ENCODE measurements around the gene ZNF474. TPM values are rescaled to one million over a fixed set of nuclear protein-coding genes. Genes with fewer than 3 reads are reported as not detected.

ZNF474 gene
- total RNA-seq, 1 experiment from 2014 or later: not detected

- no peak overlapping the region for H3K4me3 ChIP-seq (ENCODE audit: insufficient read depth, low read depth, low read length)
- no peak for DNase-seq
- no peaks in the 10 kb centered on the region for H3K27me3 ChIP-seq (ENCODE audit: control insufficient read depth, insufficient read depth, low read length)
- H3K36me3 ChIP-seq (replicated peaks; ENCODE audit: control insufficient read depth, insufficient read depth, low read length): no peaks in the 10 kb centered on the region
Measured at GRCh38 chr5:122130152-122130551, 806 bp downstream of the ZNF474 start.

- DNase-seq: no peak
- H3K4me3 ChIP-seq (ENCODE audit: insufficient read depth, low read depth, low read length): no peak overlapping the region
Measured at GRCh38 chr5:122137702-122138101, 8.4 kb downstream of the ZNF474 start.

DNA sequence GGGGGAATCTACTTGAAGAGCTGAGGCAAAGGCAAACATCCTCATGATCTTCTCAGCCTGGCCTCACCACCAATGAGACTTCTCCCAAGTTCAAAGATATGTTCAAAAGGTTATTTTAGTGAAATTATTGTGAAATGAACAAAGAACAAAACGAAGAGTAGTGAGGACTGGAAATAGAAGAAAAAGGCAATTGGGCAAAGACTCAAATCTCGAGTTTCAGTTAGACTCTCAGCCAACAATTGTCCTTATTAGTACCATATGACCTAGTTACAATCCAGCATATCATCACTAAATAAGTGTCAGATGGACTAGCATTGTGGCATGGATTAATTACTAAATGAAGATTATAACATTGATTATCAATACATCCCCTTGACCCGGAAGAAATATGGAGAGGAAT lies 9.0 kb downstream of the ZNF474 start:
- H3K36me3 ChIP-seq (replicated peaks; ENCODE audit: control insufficient read depth, insufficient read depth, low read length): no peaks in the 10 kb centered on the region
- H3K4me3 ChIP-seq (ENCODE audit: insufficient read depth, low read depth, low read length): no peak overlapping the region
- no peak for DNase-seq
- H3K27me3 ChIP-seq (ENCODE audit: control insufficient read depth, insufficient read depth, low read length): no peaks in the 10 kb centered on the region

More at GRCh38 chr5:122137702-122138101, 8.4 kb downstream of the ZNF474 start:
- H3K27me3 ChIP-seq (ENCODE audit: control insufficient read depth, insufficient read depth, low read length): no peaks in the 10 kb centered on the region
- no peaks in the 10 kb centered on the region for H3K36me3 ChIP-seq (replicated peaks; ENCODE audit: control insufficient read depth, insufficient read depth, low read length)

- DNase-seq: no peak
- H3K36me3 ChIP-seq (replicated peaks; ENCODE audit: control insufficient read depth, insufficient read depth, low read length): no peaks in the 10 kb centered on the region
- no peak overlapping the region for H3K4me3 ChIP-seq (ENCODE audit: insufficient read depth, low read depth, low read length)
- H3K27me3 ChIP-seq (ENCODE audit: control insufficient read depth, insufficient read depth, low read length): no peaks in the 10 kb centered on the region
Measured at GRCh38 chr5:122140900-122141299, 11.6 kb downstream of the ZNF474 start.

- Histone ChIP-seq H3K27me3 (ENCODE audit: control insufficient read depth, insufficient read depth, low read length) (no peaks in the 10 kb centered on the region), H3K36me3 (replicated peaks; ENCODE audit: control insufficient read depth, insufficient read depth, low read length) (no peaks in the 10 kb centered on the region), H3K4me3 (ENCODE audit: insufficient read depth, low read depth, low read length) (no peak overlapping the region)
- DNase-seq: no peak
Measured at GRCh38 chr5:122141751-122142150, 12.4 kb downstream of the ZNF474 start.

DNA sequence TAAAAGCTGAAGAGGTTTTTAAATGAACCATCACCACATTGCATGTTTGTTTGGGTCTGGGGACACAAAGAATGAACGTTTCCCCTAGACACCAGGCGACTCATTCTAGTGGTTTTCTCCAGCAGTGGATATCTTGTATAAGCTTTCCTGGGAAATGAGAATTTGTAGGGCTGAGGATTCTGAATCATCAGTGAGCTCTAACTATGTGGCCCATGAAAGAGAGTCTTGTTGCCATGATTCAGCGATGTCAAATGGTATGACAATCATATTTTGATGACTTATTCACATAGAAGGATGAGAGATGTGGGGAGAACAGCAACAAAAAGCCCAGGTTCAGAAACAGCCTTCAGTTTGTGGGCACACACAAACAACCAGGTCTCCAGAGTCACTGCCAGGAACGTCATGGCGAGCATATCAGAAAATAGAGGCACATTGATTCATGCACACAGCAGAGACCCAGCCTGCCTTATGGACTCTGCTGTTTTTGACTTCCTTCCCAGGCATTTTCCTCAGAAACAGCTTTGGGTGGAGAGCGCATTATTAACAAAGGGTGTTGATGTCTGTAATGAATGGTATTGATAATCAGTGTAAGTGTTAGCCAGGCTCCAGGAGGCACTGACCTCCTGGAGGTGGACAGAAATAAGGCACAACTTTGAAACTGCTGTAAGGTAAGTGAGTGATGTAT lies 13.3 kb downstream of the ZNF474 start:
- DNase-seq: no peak
- Histone ChIP-seq H3K36me3 (replicated peaks; ENCODE audit: control insufficient read depth, insufficient read depth, low read length) (no peaks in the 10 kb centered on the region), H3K4me3 (ENCODE audit: insufficient read depth, low read depth, low read length) (no peak overlapping the region), H3K27me3 (ENCODE audit: control insufficient read depth, insufficient read depth, low read length) (no peaks in the 10 kb centered on the region)

DNA sequence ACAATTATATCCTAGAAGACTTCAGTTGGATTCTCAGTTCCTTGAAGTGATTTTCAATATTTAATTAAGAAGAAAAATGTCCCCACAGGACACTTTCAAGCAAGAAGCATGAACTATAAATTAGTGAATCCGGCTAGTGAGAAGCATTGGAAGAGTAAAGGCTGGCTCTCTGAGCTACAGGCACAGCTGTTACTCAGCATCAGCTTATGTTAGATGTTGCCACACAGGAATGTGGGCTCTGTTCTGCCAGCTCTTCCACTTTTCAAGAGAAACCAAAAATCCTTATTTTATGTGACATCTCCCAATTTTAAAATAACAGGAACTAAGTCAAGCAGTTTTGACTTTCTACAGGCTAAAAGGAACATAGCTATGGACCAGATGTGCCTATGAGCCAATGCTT lies 14.9 kb downstream of the ZNF474 start:
- no peak for DNase-seq
- H3K4me3 ChIP-seq (ENCODE audit: insufficient read depth, low read depth, low read length): no peak overlapping the region
- H3K27me3 ChIP-seq (ENCODE audit: control insufficient read depth, insufficient read depth, low read length): no peaks in the 10 kb centered on the region
- H3K36me3 ChIP-seq (replicated peaks; ENCODE audit: control insufficient read depth, insufficient read depth, low read length): no peaks in the 10 kb centered on the region

- no peaks in the 10 kb centered on the region for H3K36me3 ChIP-seq (replicated peaks; ENCODE audit: control insufficient read depth, insufficient read depth, low read length)
- H3K27me3 ChIP-seq (ENCODE audit: control insufficient read depth, insufficient read depth, low read length): no peaks in the 10 kb centered on the region
- no peak overlapping the region for H3K4me3 ChIP-seq (ENCODE audit: insufficient read depth, low read depth, low read length)
- DNase-seq: no peak
Measured at GRCh38 chr5:122145906-122146305, 16.6 kb downstream of the ZNF474 start.

GRCh38 chr5:122149321-122150090 lies 20.2 kb downstream of the ZNF474 start:
- no peaks in the 10 kb centered on the region for H3K36me3 ChIP-seq (replicated peaks; ENCODE audit: control insufficient read depth, insufficient read depth, low read length)
- no peaks in the 10 kb centered on the region for H3K27me3 ChIP-seq (ENCODE audit: control insufficient read depth, insufficient read depth, low read length)
- no peak for DNase-seq
- no peak overlapping the region for H3K4me3 ChIP-seq (ENCODE audit: insufficient read depth, low read depth, low read length)

DNA sequence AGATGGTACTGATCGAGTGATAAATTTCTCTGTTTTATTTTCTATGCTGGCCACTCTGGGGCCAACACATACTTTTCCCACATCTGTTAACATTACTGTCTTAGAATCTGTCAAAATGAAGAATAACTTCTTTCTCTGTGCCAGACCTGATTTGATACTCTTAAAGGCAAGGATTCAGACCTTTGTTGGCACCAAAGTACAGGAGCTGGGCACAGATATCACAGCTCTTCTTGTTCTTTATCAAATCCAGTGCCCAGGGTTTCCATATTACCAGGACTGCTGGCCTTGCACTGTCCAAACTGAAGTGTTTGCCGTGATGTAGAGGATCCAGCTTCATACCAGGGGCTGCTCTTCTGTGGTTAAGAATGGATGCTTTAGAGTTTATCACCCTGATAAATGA lies 20.9 kb downstream of the ZNF474 start:
- Histone ChIP-seq H3K36me3 (replicated peaks; ENCODE audit: control insufficient read depth, insufficient read depth, low read length) (no peaks in the 10 kb centered on the region), H3K27me3 (ENCODE audit: control insufficient read depth, insufficient read depth, low read length) (no peaks in the 10 kb centered on the region), H3K4me3 (ENCODE audit: insufficient read depth, low read depth, low read length) (no peak overlapping the region)
- no peak for DNase-seq

DNA sequence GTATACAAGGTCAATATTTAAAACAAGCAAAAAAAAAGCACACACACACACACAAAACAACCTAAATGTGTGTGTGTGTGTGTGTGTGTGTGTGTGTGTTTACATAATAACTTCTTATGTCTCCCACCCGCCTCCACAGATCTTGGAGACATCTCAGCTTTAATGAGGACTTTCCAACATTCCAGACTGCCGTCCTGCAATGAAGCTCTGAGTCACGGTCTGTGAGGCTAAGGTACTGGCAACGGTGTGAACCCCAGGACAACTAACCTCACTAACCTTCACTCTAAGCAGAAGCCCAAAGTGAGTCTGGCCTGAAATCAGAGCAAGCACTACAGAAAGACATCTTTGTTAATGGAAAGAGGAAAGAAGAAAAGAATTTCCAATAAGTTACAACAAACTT lies 22.3 kb downstream of the ZNF474 start:
- Histone ChIP-seq H3K4me3 (ENCODE audit: insufficient read depth, low read depth, low read length) (no peak overlapping the region), H3K36me3 (replicated peaks; ENCODE audit: control insufficient read depth, insufficient read depth, low read length) (no peaks in the 10 kb centered on the region), H3K27me3 (ENCODE audit: control insufficient read depth, insufficient read depth, low read length) (no peaks in the 10 kb centered on the region)
- no peak for DNase-seq

- no peaks in the 10 kb centered on the region for H3K36me3 ChIP-seq (replicated peaks; ENCODE audit: control insufficient read depth, insufficient read depth, low read length)
- no peak for DNase-seq
- no peaks in the 10 kb centered on the region for H3K27me3 ChIP-seq (ENCODE audit: control insufficient read depth, insufficient read depth, low read length)
- no peak overlapping the region for H3K4me3 ChIP-seq (ENCODE audit: insufficient read depth, low read depth, low read length)
Measured at GRCh38 chr5:122152266-122152900, 23.0 kb downstream of the ZNF474 start.

GRCh38 chr5:122153230-122153629 lies 23.9 kb downstream of the ZNF474 start:
- no peak for DNase-seq
- H3K4me3 ChIP-seq (ENCODE audit: insufficient read depth, low read depth, low read length): no peak overlapping the region
- H3K27me3 ChIP-seq (ENCODE audit: control insufficient read depth, insufficient read depth, low read length): no peaks in the 10 kb centered on the region
- H3K36me3 ChIP-seq (replicated peaks; ENCODE audit: control insufficient read depth, insufficient read depth, low read length): no peaks in the 10 kb centered on the region

DNA sequence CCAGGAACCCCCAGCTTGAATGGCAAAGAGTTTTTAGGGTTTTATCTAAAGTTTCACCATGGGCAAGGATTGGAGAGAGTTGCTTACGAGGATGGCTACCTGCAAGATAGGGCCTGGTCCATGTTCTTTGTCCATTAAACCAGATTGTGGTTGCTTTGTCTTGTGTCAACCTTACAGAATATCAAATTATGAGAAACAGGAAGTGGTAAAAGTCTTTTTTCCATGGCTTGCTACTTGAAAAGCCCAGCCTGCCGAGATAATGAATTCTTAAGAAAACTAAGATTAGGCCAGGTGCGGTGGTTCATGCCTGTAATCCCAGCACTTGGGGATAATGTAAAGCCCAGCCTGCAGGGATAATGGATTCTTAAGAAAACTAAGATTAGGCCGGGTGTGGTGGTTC lies 24.4 kb downstream of the ZNF474 start:
- no peaks in the 10 kb centered on the region for H3K36me3 ChIP-seq (replicated peaks; ENCODE audit: control insufficient read depth, insufficient read depth, low read length)
- H3K27me3 ChIP-seq (ENCODE audit: control insufficient read depth, insufficient read depth, low read length): no peaks in the 10 kb centered on the region
- DNase-seq: no peak
- no peak overlapping the region for H3K4me3 ChIP-seq (ENCODE audit: insufficient read depth, low read depth, low read length)

DNA sequence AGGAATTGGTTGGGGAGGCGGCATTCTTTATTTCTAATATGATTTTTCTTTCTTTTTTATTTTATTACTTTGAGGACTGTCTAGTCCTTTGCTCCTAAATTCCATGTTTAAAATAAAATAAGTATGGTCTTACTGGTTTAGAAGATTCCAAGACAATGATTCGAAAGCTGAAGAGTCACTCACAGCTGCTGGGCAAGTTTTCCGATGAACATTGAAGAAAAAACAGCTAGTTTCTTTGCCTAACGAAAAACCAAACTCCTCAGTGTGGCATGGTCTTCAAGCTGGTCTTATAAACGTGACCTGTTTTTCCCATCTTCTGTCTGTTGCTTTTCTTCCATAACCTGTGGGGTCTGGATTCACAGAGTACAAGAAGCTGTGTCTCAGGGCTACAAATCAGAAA lies 25.1 kb downstream of the ZNF474 start:
- no peak overlapping the region for H3K4me3 ChIP-seq (ENCODE audit: insufficient read depth, low read depth, low read length)
- no peaks in the 10 kb centered on the region for H3K27me3 ChIP-seq (ENCODE audit: control insufficient read depth, insufficient read depth, low read length)
- DNase-seq: no peak
- no peaks in the 10 kb centered on the region for H3K36me3 ChIP-seq (replicated peaks; ENCODE audit: control insufficient read depth, insufficient read depth, low read length)

Measured in H7 (cell line).